NCI-H69 (cell line): Measurements from ENCODE around the gene PPIF.
A peak's percentile ranks its signal among the peaks of the same experiment; 100 is the strongest.
"Not testable (repeated sequence)": the region's sequence is repeated elsewhere in the genome, so short reads cannot be mapped to it uniquely, and the experiment has no call there.

Experiments
- DNase-seq: peaks from one replicate; lab custom pipeline; 2025; lab: John Stamatoyannopoulos, UW

The PPIF gene

DNA sequence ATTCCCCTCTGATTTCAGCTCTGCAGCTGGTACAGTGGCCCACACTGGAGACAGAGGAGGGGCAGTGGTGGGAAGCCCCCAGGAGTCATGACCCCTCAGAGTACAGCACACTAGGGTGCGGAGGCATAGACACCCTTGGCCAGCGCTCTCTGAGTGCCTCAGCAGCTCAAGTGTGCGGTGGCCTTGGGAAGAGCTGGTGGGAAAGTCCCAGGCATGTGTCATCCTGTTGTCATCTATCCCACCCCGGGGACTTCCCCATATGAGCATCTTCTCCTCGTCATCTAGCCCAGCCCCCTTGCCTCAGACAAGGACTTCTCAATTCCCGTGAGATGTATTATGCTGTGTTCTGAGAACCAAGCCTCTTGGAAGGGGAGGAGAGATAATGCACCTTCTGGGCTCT, 15.6 kb upstream of the PPIF start:
- no peak for DNase-seq

DNA sequence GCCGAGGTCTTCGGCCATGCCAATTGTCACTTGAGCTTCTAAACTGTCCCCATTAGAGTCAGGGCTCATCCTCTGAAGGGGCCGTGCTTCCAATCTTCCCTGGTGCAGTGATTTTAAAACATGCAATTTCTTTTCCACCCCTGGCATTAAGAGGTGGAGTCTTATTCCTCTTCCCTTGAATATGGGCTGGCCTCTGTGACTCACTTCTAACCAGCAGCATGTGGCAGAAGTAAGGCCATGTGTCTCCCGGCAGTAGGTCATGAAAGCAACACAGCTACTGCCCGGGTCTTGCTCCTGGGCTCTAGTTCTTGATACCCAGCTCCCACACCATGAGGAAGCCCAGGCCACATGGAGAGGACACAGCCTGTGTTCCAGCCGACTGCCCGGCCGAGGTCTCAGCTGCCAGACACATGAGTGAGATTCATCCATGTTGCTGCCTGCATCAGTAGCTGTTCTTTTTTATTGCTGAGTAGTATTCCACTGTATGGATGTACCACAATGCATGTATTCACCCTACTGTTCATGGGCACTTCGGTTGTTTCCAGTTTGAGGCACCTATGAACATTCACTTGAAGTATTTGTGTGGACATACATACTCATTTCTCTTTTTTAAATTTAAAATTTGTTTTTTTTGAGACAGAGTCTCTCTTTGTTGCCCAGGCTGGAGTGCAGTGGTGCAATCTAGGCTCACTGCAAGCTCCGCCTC, 14.5 kb upstream of the PPIF start:
- DNase-seq = not testable (repeated sequence)

DNA sequence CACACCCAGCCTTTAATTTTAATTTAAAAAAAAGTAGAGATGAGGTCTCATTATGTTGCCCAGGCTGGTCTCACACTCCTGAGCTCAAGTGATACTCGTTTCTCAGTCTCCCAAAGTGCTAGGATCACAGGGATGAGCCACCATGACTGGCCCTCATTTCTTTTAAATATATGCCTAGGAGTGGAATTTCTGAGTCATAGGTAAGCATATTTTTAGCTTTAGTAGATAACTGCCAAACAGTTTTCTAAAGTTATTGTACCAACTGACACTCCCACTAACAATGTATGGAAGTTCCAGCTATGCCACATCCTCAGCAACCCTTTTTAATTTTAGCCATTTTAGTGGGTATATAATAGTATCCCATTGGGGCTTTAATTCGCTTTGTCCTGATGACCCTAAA, 13.8 kb upstream of the PPIF start:
- no peak for DNase-seq

DNA sequence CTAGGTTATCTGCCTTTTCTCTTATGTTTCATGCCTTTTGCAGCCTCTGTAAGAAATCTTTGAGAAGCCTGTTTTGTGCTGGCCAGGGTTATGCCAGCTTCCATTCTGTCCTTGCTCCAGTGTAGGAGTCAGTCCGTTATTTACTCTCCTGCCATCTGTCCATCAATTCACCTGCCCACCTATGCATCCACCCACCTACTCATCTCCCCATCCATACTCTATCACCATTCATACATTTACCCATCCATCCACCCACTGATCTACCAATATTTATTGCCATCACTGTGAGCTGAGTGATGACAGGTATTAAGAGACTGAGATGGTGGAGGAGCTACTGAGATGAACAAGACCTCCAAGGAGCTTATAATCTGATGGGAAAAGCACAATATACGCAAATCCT, 12.7 kb upstream of the PPIF start:
- DNase-seq = peak; percentile 17

DNA sequence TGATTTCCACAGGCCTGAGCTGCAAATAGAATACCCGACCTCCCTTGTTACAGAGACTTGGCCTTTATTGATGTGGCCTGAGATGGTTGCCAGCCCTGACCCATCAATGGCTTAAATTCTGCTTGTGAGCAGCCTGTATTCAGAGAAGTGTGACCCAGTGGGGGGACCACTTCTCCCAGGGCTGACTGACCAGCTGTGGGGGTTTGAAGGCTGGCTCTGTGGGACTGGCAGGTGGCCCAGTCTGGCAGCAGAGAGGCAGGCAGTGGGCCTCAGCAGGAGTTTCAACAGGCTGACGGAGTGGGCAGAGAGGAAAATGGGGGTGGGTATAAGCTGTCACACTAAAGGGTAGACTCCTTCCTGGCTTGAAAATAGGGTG, 12.2 kb upstream of the PPIF start:
- peak; percentile 75 for DNase-seq

DNA sequence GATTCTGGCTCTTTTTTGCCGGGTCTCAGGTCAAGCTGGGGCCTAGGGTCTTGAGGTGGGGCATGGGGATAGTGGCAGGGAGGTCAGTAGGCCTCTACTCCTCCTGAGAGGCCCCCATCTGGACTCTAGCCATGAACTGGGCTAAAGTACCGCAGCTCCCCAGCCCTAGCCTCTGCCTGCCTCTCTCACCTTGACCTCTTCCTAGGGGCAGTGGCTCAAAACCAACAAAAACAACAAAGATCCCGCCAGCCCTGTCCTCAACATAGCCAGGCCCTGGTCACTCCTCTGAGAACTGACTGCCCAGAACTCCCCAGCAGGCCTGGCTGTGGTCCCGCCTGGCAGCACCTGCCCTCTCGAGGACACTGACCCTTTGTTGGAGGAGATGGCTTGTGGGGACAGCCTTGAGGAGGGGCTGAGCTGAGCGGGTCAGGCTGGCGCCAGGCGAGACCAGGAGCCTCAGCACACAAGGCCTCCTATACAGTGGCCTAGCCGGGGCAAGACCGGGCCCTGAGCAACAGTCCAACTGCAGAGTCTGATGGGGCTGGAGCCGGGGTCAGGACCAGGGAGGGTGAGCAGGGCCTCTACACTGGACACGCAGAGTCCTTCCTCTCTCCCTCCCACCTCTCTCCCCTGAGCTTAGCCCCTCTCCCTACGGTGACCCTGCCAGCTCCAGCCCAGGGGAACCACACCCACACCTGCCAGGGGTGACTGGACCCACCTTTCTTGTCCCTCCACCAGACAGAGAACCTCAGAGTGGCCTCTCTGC, 11.6 kb upstream of the PPIF start:
- peak; percentile 23 for DNase-seq

DNA sequence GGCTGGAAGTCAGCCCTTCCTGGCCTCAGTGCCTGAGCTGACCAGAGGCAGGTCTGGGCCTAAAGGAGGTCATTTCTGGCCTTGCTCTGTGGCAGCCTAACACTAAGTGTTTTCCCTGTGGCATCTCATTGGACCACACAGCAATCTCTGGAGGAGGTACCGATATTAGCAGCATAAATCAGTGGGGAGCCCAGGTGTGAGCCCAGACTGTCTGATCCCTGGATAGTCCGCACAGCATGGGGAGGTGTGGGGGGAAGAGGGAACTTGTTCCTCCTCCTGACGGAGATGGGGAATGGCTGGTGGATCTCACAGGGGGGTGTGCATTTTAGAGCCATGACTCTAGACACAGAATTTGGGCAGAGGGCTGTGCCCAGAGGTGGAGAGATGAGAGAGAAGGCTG, 11.0 kb upstream of the PPIF start:
- DNase-seq = peak; percentile 86

DNA sequence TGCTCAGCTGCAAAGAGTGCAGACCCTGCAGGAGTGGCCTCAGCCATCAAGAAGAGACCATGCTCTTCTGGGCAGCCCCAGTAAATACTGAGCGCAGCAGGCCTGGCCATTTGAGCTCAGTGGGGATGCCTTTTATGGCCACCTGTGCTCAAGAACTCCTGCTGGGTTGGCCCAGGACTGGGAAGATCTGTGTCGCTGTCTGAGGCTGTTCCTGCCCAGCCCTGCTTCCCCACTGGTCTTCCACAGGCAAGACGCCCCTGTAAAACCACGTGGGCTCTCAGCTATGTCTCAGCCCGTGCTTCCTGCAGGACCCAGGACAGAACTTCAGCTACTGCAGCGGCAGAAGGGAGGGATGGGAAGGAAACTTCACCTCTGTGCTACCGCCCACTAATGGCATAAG, 10.5 kb upstream of the PPIF start:
- peak; percentile 95 for DNase-seq

DNA sequence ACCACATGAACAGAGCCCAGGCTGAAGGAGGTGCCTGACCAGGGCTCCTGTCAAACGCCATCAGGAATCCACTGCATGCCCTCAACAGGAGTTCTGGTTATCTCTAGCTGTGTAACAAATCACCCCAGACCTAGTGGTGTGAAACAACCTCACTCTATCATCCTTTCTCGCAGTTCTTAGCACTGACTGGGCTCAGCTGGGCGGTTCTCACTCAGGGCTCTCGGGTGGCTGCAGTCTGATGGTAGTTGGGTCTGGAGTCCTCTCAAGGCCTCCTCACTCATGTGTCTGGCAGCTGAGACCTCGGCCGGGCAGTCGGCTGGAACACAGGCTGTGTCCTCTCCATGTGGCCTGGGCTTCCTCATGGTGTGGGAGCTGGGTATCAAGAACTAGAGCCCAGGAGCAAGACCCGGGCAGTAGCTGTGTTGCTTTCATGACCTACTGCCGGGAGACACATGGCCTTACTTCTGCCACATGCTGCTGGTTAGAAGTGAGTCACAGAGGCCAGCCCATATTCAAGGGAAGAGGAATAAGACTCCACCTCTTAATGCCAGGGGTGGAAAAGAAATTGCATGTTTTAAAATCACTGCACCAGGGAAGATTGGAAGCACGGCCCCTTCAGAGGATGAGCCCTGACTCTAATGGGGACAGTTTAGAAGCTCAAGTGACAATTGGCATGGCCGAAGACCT, 9.3 kb upstream of the PPIF start:
- not testable (repeated sequence) for DNase-seq

DNA sequence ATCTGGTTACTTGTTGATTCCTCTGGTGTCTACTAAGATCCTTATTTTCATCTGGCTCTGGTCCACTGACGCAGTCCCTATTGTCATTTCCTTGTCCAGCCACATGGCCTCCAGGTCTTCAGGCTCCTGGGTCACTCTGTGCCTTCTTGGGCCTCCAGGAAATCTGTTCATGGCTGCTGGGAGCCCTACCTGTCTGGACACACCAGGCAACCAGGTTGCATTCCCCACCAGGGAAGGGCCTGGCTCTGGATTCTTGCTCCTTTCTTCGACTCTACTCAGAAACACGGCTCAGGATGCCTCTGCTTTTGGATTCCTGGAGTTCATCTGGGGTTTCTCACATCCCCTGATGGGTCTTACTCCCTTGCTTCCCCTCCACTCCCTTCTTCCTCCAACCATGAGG, 8.0 kb upstream of the PPIF start:
- DNase-seq = no peak

DNA sequence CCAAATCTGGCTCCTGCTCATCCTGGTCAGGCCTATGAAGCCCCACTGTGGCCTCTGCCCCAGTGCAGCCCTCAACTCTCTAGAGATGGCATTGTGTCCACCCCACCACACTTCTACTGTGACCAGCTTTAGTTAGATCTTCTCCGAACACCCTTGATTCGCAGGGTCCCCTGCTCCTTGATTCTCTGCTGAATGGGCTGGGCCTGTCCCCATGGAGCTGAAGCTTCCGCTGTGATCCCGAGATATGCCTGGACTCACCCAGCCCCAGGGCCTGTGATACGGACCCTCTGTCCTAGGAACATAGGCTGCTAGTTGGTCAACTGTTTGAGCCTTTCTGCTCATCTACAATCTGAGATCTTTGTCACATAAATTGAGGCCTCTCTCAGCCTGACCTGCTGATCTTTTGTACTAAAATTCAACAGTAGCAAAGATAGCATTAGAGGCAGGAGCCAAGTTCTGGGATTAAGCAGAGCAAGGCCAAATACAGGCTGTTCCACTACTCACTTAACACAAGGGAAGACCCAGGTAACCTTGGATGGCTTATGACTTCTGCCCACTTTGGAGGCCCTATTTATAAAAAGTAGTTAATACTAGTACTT, 6.5 kb upstream of the PPIF start:
- DNase-seq = no peak

DNA sequence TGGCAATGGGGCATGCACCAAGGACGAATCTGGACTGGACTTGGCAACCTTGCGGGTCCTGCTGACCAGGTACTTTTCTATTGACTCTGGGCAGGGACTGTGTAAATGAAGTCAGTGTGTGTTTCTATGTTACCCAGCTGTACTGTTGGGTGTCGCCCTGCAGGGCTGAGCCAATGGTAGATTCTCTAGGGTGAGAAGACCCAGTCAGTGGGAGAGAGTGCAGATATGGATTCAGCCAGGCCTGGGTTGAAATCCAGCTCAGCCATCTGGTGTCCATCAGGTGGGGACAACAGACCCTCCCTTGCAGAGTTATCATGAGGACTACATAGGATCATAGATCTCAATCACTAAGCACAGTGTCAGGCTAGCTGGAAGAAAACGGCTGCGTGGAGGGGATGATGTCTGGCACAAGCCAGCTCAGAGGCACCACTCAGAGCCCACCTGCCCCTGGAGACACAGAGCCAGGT, 4.9 kb upstream of the PPIF start:
- no peak for DNase-seq

DNA sequence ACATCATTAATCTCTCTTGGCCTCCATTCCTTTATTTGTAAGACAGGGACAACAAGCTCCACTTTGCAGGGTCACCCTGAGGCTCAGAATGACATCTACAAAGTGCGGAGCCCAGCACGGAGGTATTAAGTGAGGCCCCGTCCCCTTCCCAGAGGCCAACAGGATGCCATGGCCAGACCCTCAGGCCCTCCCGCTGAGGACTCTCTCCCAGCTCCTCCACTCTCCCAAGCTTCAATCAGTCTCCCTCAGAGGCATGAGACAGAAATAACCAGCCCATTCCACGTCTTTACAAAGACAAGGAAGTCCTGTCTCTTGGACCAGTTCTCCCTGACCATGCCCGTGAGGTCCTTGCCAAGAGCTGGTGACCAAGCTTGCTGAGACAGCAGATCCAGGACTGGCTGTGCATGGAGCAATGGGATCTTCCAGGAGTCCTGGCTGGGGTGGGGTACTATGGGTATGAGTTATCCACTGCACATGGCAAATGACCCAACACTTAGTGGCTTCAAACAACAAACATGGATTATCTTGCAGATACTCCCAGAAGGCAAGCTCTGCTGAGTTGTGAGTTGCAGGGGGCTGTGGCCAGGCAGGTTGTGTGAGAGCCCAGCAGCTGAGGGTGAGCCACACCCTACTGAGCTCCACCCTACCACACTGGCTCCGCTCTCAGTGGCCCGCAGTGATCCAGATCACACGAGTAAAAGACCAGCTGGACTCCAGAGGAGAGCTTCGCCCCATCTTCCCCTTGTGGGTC, 4.3 kb upstream of the PPIF start:
- DNase-seq = no peak

DNA sequence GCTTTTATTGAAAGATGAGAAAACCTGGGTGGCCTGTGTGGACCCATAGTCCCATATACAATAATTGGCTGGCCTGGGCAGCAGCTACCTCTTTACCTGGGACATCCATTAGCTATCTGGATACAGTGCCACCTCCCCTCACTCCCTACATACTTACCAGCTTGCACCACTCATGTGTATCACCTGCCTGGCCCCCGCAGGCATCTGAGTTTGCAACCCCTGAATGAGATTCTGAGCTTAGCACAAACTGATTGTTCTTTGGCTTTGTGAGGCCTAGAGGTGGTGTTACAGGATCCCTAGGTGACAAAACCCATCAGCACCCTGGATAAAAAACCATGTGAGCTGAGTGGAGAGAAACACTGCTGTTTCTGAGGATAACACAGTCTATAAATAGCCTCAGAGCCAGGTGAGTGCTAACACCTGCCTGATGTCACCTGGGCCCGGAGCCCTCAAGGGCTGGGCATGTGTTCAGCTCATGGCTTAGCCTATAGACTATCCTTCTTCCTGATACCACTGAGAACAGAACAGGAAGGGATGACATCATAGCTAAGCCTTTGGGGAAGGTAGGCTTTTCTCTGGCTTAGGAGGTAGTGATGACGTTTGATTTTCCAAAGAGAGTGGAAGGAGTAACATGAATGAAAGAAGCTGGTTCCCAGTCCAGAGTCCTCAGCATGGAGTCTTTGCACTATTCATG, 2.6 kb upstream of the PPIF start:
- DNase-seq = peak; percentile 66

DNA sequence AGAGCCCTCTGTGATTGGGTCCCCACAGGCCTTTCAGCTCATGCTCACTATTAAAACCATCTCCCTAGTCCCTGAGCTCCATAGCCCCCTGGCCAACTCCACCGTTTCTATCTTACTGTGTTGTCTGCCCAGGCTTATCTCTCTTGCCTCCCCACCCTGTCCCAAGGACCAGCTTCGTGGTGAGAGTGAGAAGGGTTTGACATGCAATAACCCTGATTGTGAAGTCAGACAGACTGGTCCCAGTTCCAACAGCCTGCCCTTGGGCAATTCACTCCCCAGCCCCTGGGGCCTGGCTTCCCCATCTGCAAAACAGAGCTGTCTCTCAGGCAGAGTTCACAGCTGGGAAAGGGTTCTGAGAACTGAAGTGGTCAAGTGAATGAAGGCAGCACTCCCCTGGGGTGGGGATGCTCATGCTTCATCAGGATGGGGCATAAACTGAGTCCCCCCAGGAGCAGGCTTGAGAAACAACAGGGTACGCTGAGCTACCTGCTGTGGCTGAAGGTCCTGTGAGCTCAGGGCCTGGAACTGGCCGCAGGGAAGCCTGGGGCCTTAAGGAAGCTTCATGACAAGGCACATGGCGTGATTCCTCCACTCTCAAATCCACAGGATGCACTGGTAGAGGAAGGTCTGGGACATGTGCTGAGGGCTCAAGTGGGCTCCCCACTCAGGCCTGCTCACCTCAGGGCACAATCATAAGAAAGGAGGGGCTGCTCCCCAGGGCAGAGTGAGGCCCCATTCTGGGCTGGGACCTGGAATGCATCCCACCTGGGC, 1.8 kb upstream of the PPIF start:
- no peak for DNase-seq

DNA sequence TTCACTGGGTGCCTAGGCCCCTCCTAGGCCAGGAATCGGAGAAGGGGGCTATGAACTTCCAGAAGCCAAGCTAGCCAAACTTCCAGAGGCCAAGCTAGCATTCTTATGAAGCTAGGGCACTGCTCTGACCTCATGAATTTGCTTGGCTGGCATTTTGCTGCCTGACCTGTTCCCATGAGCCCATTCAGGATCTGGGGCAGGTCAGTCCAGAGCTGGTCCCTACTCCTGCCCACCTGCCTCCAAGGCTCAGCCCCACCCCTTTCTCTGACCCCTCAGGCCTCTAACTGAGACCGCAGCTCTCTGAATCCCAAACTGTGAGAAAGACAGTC, 1.3 kb upstream of the PPIF start:
- no peak for DNase-seq

DNA sequence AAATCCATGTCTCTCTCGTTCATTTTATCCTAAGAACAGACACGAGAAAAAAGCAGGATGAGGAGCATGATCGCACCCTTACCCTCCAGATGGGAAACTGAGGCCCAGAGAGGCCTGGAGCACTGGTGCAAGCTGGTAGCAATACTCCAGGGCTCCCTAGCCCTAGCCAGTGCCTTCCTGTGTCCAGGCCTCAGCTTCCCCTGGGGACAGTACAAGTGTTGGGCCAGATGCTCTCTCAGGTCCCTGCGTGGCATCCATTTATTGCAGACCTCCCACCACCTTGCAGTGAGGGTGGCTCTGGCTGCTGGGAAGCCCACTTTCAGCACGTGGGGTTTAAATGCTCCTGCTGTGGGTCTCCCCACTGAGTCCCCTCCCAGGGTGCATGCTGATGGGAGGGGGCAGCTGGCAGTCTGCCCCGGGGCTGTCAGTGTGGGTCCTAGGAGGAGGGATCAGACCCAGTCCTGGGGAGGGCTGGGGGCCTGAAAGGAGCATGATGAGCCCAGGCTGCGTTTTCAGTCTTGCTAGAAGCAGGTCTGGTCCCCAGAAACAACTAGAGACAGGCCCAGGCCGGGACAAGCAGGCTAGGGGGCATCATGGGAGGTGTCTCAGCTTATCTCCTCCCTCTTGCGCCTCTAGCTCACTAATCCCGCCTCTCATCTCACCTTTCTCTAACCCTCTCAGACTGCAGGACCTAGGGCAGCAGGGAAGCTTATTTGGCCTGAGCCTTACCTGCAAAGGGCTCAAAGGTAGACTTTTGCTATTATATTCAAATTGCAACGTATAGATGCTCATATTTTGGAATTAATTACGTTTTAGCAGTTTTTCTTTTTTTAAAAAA, 662 bp upstream of the PPIF start:
- peak; percentile 45 for DNase-seq

DNA sequence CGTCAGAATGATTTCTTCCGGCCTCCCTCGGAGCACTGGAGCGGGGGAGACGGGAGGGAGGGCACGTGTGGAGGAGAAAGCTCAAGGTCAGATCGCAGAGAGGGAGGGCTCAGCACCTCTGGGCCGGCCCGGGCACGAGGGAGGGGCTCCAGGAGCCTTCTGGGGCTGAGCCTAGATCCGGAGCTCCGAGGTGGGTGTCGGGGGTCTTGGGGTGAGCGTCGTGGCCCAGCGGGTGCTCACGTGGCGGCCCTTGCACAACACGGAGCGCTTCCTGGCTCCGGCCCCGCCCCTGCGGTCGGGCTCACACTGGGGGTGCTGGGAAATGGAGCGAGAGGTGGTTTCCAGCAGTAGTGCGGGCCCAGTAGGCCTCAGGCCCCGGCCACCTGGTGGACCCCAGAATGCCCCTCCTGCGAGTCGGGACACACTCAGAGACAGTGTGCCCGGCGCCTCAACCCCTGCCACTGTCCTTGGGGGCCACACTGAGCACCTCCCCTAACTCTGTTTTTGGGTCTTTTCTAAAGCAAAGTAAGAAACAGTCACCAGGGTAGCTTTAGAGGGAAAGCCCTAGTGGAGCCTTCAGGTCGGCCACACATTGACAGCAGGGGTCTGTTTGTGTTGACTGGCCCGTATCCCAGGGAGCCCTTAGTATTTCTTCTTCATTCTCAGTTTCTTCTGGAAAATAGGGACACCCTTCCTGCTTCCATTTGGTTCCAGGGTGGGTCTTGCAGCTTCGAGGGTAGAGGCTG, 798 bp downstream of the PPIF start:
- peak; percentile 51 for DNase-seq

DNA sequence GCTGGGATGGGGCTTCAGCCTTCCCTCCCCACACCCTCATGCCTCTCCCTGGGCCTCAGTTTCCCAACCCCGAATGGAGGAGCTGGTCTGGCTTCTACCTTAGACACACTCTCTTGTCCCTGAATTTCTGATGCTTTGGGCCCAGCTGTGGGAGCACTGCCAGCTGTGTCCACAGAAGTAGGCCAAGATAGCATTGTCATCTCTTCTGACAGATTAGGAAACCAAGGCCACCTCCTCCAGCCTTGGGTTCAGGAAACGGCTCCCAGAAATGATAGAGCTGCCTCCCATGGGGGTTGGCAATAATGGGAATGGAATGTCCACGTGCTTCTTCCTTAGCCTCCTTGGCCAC, 1.3 kb downstream of the PPIF start:
- DNase-seq = no peak
